Urothelium cell line (cell line): ENCODE measurements around the gene SRGAP2C.
"Not testable (repeated sequence)": the region's sequence is repeated elsewhere in the genome, so short reads cannot be mapped to it uniquely, and the experiment has no call there.

Experiments
- DNase-seq: peaks from one replicate; pipeline ENCODE4 v3.0.0; 2011; ENCODE audit warnings: low spot score, mixed read lengths
- FAIRE-seq: peaks from 2 replicates; lab custom pipeline; 2011; peaks lifted over from hg19 to GRCh38; lab: Jason Lieb, UNC

Gene SRGAP2C

DNA sequence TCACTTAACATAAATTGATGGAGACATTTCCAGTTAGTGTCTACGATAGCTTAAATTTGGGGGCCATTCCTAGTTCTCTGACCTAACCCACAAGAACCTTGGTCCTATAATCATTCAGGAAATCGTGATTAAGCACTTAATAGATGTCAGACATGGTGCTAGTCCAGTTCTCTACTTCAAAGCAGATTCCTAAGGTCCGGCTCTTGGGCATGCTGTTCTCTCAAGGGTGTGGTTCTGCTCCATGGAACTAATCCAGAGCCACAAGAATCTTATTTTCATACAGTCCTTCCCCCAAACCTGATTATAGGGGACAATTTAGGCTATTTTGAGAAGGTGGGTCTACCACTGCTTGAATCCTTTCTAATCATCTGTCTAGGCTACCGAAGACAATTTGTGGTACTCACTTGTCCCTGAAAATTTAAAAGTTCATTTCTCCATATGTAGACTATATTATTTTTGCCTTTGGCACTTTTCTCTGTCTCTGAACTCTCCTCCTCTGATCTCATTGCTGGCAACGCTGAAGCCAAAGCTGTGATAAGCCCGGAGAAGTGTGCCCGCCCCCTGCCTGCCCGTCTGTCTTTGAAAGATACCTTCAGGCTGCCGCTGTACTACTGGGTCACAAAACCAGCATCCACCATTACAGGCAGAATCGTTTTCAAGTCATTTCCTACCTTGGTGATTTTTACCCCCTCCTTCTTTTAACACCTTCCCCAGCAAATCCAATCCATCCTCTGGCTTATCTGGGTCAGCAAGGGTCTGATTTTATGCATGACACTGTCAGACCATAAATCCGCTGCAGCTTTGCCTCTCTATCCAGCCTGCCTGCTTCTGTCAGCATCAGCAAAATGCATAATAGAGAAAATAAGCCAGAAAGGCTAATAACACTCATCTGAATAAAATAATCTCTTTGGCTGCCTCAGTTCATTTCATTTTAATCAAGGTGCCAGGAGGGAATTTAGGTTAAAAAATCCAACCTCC, 133.0 kb downstream of the SRGAP2C start:
- not testable (repeated sequence) for FAIRE-seq, DNase-seq

DNA sequence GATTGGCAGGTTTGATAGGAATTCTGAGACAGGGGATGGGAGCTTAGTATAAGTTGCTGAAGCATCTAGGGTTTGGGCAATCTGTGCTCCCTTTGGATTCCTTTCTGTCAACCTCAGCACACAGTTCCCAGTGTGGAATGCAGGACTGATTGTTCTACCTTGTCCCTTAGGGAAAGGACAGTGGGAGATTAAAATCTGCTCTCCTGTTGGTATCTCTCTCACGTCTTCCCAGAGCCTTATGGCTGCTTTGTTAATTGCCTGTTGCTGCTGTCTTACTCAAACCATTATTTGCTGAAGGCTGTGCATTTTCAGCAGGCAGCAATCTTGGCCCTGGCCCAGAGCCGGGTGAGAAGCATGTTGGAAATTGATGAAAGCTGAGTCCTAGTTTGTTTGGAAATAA, 133.9 kb downstream of the SRGAP2C start:
- not testable (repeated sequence) for DNase-seq, FAIRE-seq

DNA sequence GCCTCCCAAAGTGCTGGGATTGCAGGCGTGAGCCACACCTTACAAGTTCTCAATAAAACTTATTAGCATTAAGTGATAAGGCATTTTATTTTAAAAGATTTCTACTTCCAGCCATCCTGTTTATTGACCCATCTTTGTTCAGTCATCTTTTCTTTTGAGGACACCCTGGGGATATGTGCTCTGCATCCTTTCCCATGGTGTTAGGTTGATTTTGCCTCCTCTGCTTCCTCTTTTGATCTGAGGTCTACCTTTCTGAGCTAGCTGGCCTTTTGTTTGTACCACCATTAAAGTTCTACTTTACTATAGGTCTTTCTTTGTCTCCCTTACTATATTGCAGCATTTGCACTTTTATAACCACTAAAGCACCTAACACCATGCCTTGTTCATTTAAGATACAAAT, 136.9 kb downstream of the SRGAP2C start:
- not testable (repeated sequence) for FAIRE-seq, DNase-seq

DNA sequence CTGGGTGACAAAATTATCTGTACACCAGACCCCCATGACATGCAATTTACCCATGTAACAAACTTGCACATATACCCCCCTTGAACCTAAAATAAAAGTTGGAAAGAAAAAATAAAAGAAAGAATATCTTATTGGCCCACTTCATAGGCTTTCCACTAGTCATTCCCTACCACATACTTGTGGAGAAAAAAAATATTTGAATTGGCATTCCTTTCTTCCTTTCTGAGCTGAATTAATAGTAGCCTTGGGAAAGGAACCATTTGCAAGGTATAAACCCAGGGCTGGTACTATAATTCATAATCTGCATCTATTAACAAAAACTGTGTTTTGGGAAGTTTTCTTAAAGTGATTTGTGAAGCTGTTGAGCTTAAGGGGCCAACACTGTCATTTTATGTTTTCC, 140.0 kb downstream of the SRGAP2C start:
- DNase-seq, FAIRE-seq: not testable (repeated sequence)

DNA sequence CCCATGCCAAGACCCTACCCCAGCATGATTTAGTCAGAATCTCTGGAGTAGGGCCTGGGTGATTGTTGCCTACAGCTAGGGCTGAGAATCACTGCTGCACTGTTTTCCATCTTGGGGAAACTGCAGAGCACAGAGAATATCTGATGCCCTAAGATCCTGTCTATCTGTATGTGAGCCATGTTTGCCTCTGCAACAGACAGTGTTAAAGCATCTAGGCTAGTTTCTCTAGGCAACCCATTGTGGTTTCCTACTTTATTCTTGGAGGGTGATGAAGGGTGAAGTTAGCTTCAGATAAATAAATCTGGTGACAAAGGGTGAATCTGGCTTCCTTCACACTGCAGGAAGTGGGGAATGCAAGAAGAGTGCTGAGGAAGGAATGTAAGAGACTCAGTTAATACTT, 147.4 kb downstream of the SRGAP2C start:
- DNase-seq, FAIRE-seq: not testable (repeated sequence)

DNA sequence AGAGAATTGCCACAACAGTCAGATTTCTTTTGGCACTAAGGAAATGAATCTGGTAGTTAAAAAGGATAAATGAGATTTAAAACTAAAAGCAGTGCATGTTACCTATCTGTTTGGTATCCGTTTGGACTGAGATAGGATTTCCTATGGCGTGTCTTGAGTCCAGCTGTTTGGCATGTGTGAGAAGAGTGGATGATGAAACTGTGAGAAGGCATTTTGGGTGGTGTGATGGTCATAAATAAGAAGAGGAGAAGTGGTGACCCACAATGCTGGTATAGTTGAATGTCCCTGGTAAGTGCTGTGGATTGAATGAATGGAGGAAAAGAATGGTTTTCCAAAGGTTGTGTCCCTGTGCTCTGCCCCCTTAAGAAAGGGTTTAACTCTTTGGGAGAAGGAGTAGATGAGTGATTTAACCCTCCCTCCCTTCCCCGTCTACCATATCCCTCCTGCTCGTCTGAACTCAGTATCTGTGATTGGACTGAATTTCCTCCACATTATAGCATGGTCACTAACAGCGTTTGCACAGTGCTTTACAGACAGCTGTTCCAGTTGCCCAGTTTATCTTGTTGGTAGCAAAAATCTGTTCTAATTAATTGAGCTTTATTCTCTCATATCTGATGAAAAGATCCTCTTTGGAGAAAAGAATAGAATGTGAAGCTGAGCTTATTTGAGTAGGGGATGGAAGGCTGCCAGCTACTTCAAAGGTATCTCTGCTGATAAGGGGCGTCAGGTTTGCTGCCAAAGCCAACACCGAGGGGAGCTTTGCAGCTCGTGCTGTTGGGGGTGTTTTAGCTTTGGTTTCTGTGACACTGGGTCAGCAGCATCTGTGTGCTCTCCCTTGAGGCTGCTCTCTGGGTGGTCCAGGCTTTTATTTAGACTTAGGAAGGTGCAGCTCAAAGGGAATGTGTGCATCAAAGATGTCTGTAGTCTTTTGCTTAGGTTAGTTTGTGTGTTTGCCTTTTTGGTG, 148.1 kb downstream of the SRGAP2C start:
- not testable (repeated sequence) for DNase-seq, FAIRE-seq

DNA sequence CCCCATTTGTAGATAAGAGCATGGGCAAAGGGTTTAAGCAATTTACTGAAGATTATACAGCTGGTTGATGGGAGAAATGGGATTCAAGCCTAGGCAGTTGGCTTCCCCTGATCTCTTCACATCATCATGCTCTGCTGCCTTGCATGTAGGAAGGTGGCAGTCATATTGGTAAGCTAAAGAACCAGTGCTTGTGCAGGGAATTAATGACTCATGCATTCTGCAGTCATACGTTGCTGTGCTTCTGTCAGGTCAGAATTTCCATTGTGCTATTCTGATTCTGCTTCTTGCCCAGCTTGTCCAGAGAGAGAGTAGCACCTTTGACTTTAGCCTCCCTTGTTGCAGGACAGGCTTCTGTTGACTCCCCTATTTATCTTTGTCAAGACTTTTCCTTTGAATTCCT, 153.2 kb downstream of the SRGAP2C start:
- not testable (repeated sequence) for DNase-seq, FAIRE-seq

DNA sequence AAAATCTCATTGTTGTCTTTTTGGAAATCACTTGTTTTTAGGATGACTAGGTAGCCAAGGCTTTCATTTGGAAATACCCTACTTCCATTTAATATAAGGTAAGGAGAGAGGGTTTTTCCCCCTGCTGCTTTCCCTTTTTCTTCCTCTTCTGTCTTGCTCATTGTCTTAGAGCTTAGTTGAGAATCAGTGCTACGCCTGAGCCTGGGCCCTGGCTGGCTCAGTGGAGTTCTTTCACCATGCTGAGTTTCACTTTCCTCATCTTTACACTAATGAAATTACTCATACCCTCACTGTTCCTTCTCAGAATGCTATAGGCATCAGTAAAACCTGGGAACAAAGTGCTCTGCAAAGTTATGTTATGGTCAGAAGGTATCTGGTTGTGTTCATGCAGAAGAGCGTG, 154.8 kb downstream of the SRGAP2C start:
- DNase-seq, FAIRE-seq: not testable (repeated sequence)

DNA sequence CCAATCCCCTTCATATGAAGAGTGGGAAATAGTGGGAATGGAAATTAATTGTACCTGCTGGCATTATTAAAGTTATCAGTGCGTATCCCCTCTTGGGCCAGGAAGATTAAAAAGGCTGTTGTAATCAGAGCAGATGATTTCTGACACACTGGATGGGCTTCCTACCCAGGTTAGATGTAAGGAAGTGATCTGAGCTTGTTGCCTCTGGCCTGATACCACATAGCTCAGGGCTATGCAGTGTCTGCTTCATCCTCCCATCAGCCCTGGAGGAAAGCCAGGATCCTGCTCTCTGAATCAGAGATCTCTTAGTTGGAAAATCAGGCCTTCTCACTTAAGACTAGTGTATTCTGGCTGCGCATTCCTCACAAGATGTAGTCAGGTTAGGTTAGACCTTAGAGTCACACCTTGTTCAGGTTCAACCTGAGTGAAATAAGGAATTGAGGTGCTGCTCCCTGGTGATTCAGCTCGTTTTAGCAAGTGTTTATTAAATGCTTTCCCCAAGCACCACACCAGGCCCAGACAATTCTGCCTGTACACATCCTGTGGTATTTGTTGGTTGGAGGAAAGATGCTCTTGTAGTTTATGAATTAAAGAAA, 158.6 kb downstream of the SRGAP2C start:
- DNase-seq, FAIRE-seq: not testable (repeated sequence)

DNA sequence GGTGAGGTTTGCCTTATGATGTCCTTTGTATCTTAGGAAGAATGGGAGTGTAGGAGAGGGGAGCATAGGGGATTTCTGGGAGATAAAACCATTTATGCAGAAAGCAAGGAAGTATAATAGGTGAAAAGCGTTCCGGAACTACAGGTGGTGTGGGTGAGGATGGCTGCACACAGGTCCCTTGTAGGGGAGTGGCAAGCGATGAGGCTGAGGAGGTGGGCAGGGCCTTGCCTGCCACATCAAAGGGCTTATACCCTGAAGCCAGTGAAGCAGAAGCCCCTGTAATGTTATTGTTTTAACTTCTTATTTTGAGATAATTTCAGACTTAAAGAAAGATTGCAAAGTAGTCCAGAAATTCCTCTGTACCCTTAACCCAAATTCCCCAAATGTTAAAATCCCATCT, 159.6 kb downstream of the SRGAP2C start:
- DNase-seq, FAIRE-seq: not testable (repeated sequence)

DNA sequence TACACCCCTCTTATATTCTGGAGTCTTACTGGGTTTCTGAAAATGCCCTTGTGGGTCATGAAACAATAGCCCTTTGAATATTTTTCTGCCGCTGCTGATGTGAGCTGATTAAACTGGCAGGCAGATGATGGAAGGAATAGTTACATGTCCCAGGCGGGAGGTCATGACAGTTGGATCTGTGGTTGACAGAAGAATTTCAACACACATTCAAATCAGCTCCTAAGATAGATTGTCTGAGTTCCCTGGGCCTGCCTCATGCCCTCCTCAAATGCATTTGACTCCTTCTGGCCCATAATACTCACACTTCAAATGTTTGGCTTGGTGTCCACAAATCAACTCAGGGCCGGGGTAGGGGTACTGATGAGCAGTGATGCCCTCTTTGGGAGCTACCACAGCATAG, 161.9 kb downstream of the SRGAP2C start:
- not testable (repeated sequence) for FAIRE-seq, DNase-seq

DNA sequence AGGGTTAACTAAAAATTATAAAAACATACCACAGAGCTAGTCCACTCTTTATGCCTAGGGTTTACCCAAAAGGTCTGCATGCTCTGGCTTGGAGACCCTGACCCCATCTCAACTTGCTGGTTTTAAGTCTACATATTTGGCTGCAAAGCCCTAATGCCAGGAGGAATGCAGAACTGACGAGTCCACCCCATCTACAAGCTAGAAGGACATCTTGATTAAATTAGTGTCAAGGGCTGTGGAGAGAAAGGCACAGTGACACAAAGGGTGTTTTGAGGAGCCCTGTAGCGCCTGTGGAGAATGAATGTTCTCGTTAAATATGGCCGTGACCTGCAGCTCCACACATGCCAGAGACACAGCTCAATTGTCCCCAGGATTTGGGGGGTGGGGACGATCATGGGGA, 162.7 kb downstream of the SRGAP2C start:
- FAIRE-seq, DNase-seq: not testable (repeated sequence)

DNA sequence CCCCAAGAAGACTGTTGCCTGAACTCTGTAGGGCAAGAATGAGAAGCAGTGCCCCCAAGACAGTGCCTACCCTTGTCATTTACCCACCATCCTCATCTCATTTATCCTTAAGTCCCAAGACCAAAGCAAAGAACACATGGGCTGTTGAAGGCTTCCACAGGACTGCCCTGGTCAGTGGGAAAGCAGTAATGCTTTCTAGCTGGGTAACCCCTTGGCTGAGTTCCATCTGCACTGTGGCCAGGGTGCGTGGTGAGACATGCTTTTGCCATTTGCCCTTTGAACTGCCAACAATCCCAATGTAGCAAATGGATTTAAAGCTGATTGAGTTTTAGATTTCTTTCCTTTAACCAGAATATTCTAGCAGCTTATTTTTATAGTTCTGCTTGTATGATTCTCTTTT, 163.3 kb downstream of the SRGAP2C start:
- FAIRE-seq, DNase-seq: not testable (repeated sequence)

DNA sequence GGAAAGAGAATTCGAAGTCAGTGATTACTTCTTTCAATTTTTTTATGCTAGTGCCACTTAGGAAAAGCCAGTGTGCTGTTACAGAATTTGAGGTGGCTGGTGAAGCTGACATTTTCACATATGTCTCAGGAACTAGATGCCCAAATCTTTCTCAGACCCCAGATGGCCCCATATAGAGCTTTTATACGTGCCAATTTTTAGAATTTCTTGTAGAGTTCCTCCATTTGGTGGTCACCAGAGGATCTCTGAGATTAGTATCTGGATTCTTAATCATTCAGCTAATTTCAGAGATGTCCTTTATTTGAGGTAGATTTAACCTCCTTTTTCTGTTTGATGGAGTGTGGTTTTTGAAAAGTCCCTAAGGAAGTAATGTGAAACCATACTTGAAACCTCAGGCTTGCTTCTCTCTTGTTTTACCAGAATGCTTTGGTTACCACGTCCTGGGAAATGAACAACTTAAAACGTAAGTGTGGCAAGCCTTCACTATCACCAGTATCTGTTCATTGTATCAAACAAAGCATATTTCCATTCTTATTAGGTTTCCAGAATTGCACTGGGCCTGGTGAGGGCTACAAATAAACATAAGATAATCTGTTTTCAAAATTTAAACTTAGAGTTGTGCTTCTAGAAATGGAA, 164.7 kb downstream of the SRGAP2C start:
- not testable (repeated sequence) for FAIRE-seq, DNase-seq

DNA sequence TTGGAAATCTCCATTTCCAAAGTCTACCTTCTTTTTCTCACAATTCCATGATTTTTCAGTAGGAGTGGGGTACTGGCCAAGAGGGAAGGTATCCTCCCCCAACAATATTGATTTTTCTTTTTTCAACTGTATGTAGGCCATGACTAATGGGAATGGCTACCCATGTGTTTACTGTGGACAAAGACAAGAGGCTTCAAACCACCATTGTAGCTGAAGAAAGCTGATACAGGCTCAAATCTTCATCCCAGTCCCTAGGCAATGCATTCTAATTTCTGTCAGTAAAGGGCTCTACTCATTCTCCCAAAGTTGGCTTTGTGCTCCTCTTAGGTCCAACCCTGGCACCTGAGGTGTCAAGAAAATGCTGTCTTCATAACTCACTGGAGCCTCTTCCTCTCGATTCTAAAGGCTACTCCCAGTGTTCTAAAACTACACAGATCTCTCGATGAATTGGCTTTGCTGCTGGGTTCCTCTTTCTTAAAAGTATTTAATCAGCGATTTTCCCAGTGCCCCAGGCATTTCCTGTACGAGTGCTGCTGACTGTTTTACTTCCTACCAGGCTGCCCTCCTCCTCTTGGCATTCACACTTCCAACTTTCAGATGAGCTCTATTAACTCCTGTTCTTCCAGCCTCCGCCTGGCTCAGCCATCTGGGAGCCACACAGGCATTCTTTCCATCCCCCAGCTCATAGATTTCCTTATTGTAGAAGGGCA, 171.1 kb downstream of the SRGAP2C start:
- FAIRE-seq, DNase-seq: not testable (repeated sequence)

DNA sequence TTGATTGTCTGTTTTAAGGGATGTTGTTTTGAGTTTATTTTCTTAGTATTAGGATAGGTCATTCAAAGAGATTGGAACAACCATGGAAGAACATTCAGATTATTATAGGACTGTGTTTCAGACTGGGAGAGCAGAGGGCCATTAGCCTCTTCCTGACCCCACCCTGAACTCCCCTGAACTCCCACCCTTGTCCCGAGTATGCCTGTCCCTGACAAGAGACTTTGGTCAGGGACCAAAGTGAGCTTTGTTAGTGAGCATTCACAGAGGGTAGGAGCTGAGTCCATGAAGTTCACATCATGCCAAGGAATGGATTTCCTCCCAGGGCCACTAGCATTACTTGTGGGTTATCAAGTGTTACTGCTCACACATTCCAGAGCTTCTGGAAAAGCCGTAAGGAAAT, 172.0 kb downstream of the SRGAP2C start:
- FAIRE-seq, DNase-seq: not testable (repeated sequence)

DNA sequence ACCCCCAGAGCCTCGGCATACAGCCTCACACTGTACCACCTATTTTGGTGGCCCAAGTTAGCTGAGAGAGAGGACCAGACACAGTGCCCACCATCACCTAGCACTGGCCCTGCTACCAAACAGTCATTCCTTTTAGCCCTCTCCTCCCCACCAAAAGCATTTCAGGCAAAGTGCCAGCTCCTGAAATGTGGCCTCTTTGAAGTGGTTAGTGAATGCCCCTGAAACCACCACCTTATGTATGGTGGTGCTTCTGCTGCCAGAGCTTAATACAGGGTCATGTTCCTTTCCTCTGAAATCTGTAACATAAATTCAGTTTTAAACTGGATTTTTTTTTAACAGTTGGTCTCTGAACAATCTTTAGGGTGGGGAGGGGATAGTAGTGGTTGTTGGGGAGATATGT, 175.8 kb downstream of the SRGAP2C start:
- DNase-seq, FAIRE-seq: not testable (repeated sequence)

DNA sequence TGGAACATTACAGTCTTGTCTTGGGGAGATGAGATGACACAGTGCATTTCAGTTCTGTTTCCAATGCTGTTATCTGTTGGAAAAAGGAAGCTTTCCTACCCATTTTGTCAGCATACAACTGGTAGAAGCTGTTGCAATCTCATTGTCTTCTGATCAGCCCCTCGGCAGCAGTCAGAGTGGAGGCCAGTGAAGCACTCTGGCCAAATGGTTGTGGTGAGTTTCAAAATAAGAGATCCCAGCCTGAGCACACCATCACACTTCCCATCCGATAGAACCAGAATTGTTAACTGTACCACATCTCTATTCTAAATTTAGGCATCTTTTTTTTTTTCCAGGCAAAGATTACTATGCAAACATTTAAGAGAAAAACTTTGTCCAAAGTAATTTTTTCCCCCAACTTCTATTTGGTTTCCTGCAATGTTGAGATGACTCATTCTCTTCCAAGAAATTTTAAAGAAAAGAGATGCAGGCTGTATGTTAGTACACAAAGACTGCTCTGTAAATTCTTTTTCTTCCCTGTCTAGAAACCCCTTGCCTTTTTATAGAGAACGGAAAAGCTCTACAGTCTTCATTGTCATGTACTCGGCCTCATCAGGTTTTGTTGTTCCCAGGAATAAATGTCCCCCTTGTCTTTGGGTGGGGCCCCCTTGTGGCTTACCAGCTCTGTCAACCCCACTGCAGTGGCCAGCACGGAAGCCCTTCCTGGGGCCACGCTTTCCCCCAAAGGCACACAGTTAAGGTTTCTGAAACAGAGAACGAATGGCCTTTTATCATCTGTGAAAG, 176.9 kb downstream of the SRGAP2C start:
- FAIRE-seq, DNase-seq: not testable (repeated sequence)
